ENCODE results near the gene FAF2. TPM values are rescaled to one million over a fixed set of nuclear protein-coding genes. Genes with fewer than 3 reads are reported as not detected.

FAF2 gene
- total and polyA plus RNA-seq, 2 donors (not counting 3 experiments of a cell fraction or from before 2014, with no cell fraction given) = 27.9 to 43.5 TPM

GRCh38 chr5:176458904-176459561 is 10.8 kb downstream of the FAF2 start:
- no peaks in the 10 kb centered on the region for H3K27me3 ChIP-seq (ENCODE audit: control insufficient read depth in 2 of 2, insufficient read depth in 2 of 2, low read length in 2 of 2)
- ChIA-PET CTCF (no interaction called here), POLR2A (no interaction called here)
- no peak overlapping the region for H2AFZ ChIP-seq (ENCODE audit: low read depth, low read length)
- intact Hi-C loops (cut with micrococcal nuclease) = no loop called here
- H3K9me3 ChIP-seq (replicated peaks; ENCODE audit: control insufficient read depth, insufficient read depth, low read length) = no peaks in the 10 kb centered on the region
- H3K79me2 ChIP-seq (ENCODE audit: control insufficient read depth, insufficient read depth, low read length) = peaks cover 58% of the 10 kb centered on the region
- no peaks in the 10 kb centered on the region for H4K20me1 ChIP-seq (replicated peaks; ENCODE audit: control insufficient read depth, extremely low read depth, insufficient read depth, low read length)
- peaks cover 0 to 4% of the 10 kb centered on the region in 2 experiments for H3K36me3 ChIP-seq (ENCODE audit: control insufficient read depth in 2 of 2, extremely low read depth in 1 of 2, insufficient read depth in 2 of 2, low read length in 2 of 2)
- no peak overlapping the region for H3K4me3 ChIP-seq (replicated peaks in 1 of 3; ENCODE audit: insufficient read depth in 1 of 3, low read depth in 1 of 3, low read length in 3 of 3)
- no peak for TF ChIP-seq MAX (IDR thresholded peaks at IDR 0.05; ENCODE audit: insufficient read depth, insufficient read length)
- TF ChIP-seq POLR2A (IDR thresholded peaks at IDR 0.05; ENCODE audit: low read depth, low read length) = no peak
- no peak for TF ChIP-seq JUN (IDR thresholded peaks at IDR 0.05; ENCODE audit: borderline replicate concordance, insufficient read depth, insufficient read length, low read depth)
- no peak for TF ChIP-seq FOS (IDR thresholded peaks at IDR 0.05; ENCODE audit: borderline replicate concordance, insufficient read depth, low read length)
- TF ChIP-seq MYC (IDR thresholded peaks at IDR 0.05; ENCODE audit: low read depth, low read length) = no peak
- TF ChIP-seq CTCF (IDR thresholded peaks at IDR 0.05; ENCODE audit: extremely low read depth in 1 of 2, insufficient read depth in 1 of 2, low read depth in 1 of 2, low read length in 2 of 2) = no peak
- no peak for TF ChIP-seq POLR2AphosphoS5 (IDR thresholded peaks at IDR 0.05; ENCODE audit: insufficient read depth, low read depth, low read length)
- TF ChIP-seq EZH2 (IDR thresholded peaks at IDR 0.05; ENCODE audit: borderline replicate concordance, low read depth, low read length, severe bottlenecking) = no peak
- no peak for TF ChIP-seq GATA2 (IDR thresholded peaks at IDR 0.05; ENCODE audit: insufficient read depth, insufficient read length, low read depth, low read length)
- H3K4me1 ChIP-seq (ENCODE audit: control insufficient read depth, extremely low read depth, insufficient read depth, low read length) = no peaks in the 10 kb centered on the region
- no TSS peak for BruUV-seq (replicated peaks)
- H3K9ac ChIP-seq (replicated peaks; ENCODE audit: extremely low read depth, insufficient read depth, low read length) = no peak overlapping the region
- DNase-seq (ENCODE audit: low read depth, low spot score) (no peak), FAIRE-seq (no peak)
- H3K9me1 ChIP-seq (replicated peaks; ENCODE audit: control insufficient read depth, extremely low read depth, insufficient read depth, low read length) = no peaks in the 10 kb centered on the region
- H3K27ac ChIP-seq (ENCODE audit: insufficient read depth, low read depth, low read length) = no peak overlapping the region
- dilution Hi-C loops (cut with MboI; ENCODE audit: extremely low pct_ligation_motif_present, low sequenced_read_pairs) = no loop called here
- H3K4me2 ChIP-seq (ENCODE audit: insufficient read depth, low read length) = no peak overlapping the region

Measured in endothelial cell of umbilical vein (primary cell).